ENCODE results near the gene GTF3C2. TPM values are rescaled to one million over a fixed set of nuclear protein-coding genes. Genes with fewer than 3 reads are reported as not detected.

The GTF3C2 gene
- total and polyA plus RNA-seq, 2 of the 13 experiments (the other 11 are each of a cell fraction or from before 2014, with no cell fraction given) = 77.5 to 130 TPM

DNA sequence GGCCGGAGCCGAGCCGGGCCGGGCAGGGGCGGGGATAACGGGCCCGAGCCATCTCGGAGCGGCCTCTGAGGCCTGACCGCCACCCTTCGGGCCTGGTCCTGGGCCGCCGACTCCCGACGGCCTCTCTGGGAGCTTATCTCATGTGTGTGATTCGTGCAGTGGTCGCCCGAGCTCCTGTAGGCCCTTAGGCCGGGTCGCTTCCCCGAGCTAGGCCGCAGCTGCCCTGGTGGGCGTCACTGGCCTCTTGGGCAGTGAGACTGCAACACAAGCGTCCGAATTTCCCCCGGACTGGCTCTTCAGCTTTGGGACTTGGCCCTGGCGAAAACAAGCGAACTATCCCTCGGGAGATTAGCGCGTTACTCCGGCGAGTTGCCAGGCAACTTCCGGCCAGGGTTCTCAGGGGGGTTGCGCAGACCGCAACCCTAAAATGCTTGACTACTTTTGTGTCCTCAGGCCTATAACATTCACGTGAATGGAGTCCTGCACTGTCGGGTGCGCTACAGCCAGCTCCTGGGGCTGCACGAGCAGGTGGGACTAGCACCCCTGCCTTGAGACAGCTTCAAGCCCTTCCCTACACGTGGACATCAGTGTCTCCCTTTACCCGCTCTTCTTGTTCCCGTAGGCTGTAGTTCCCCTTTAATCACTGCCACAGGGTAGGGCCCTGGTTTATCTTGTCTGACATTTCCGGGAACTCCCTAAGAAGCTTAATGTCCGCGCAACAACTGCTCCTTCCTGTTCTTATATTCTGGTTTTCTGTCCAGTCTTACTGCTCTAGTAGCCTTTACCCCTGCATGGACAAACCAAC is 14.5 kb upstream of the GTF3C2 start (continued):
- TF ChIP-seq FOXC1 (CRISPR knock-in tag; IDR thresholded peaks at IDR 0.05; ENCODE audit: borderline replicate concordance) (0 out of 2 replicates have a peak, but pooled peaks have one; percentile 31), MATR3 (CRISPR knock-in tag; IDR thresholded peaks at IDR 0.05) (no peak), ZNF629 (CRISPR knock-in tag; conservative IDR thresholded peaks at IDR 0.05) (no peak), SYNCRIP (IDR thresholded peaks at IDR 0.05; ENCODE audit: insufficient read depth, low read depth, low read length) (no peak), SIX4 (CRISPR knock-in tag; IDR thresholded peaks at IDR 0.05) (no peak), NR2C2 (CRISPR knock-in tag; IDR thresholded peaks at IDR 0.05; ENCODE audit: borderline replicate concordance) (no peak), ZNF329 (CRISPR knock-in tag; IDR thresholded peaks at IDR 0.05; ENCODE audit: low read depth) (peak; percentile 17), BCL6 (CRISPR knock-in tag; IDR thresholded peaks at IDR 0.05) (no peak; the same call in 1 of the 2 replicates), HNRNPUL1 (IDR thresholded peaks at IDR 0.05; ENCODE audit: low read depth, low read length) (no peak), ZNF614 (CRISPR knock-in tag; IDR thresholded peaks at IDR 0.05; ENCODE audit: borderline replicate concordance) (no peak), ZNF367 (CRISPR knock-in tag; IDR thresholded peaks at IDR 0.05; ENCODE audit: borderline replicate concordance) (no peak), ATF7 (IDR thresholded peaks at IDR 0.05) (no peak), ATF7 (CRISPR knock-in tag; IDR thresholded peaks at IDR 0.05) (no peak), SMARCE1 (IDR thresholded peaks at IDR 0.05; ENCODE audit: borderline replicate concordance) (no peak), NFYC (CRISPR knock-in tag; IDR thresholded peaks at IDR 0.05) (no peak), PLRG1 (conservative IDR thresholded peaks at IDR 0.05) (no peak), SAP130 (CRISPR knock-in tag; IDR thresholded peaks at IDR 0.05; ENCODE audit: low read depth) (no peak), GTF3A (CRISPR knock-in tag; conservative IDR thresholded peaks at IDR 0.05) (no peak), ERF (CRISPR knock-in tag; IDR thresholded peaks at IDR 0.05) (no peak), ZFYVE20 (CRISPR knock-in tag; IDR thresholded peaks at IDR 0.05; ENCODE audit: borderline replicate concordance, low read depth) (0 out of 2 replicates have a peak, but pooled peaks have one; percentile 12)
- TF ChIP-seq, protein P1, sequence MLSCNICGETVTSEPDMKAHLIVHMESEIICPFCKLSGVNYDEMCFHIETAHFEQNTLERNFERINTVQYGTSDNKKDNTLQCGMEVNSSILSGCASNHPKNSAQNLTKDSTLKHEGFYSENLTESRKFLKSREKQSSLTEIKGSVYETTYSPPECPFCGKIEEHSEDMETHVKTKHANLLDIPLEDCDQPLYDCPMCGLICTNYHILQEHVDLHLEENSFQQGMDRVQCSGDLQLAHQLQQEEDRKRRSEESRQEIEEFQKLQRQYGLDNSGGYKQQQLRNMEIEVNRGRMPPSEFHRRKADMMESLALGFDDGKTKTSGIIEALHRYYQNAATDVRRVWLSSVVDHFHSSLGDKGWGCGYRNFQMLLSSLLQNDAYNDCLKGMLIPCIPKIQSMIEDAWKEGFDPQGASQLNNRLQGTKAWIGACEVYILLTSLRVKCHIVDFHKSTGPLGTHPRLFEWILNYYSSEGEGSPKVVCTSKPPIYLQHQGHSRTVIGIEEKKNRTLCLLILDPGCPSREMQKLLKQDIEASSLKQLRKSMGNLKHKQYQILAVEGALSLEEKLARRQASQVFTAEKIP (CRISPR knock-in tag; IDR thresholded peaks at IDR 0.05; ENCODE audit: borderline replicate concordance) = no peak
- TF ChIP-seq, protein P2, sequence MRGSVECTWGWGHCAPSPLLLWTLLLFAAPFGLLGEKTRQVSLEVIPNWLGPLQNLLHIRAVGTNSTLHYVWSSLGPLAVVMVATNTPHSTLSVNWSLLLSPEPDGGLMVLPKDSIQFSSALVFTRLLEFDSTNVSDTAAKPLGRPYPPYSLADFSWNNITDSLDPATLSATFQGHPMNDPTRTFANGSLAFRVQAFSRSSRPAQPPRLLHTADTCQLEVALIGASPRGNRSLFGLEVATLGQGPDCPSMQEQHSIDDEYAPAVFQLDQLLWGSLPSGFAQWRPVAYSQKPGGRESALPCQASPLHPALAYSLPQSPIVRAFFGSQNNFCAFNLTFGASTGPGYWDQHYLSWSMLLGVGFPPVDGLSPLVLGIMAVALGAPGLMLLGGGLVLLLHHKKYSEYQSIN (CRISPR knock-in tag; IDR thresholded peaks at IDR 0.05; ENCODE audit: borderline replicate concordance) = no peak
- TF ChIP-seq, protein P3, sequence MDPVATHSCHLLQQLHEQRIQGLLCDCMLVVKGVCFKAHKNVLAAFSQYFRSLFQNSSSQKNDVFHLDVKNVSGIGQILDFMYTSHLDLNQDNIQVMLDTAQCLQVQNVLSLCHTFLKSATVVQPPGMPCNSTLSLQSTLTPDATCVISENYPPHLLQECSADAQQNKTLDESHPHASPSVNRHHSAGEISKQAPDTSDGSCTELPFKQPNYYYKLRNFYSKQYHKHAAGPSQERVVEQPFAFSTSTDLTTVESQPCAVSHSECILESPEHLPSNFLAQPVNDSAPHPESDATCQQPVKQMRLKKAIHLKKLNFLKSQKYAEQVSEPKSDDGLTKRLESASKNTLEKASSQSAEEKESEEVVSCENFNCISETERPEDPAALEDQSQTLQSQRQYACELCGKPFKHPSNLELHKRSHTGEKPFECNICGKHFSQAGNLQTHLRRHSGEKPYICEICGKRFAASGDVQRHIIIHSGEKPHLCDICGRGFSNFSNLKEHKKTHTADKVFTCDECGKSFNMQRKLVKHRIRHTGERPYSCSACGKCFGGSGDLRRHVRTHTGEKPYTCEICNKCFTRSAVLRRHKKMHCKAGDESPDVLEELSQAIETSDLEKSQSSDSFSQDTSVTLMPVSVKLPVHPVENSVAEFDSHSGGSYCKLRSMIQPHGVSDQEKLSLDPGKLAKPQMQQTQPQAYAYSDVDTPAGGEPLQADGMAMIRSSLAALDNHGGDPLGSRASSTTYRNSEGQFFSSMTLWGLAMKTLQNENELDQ (CRISPR knock-in tag; IDR thresholded peaks at IDR 0.05; ENCODE audit: borderline replicate concordance) = no peak
